Stimulated activated CD8-positive, alpha-beta memory T cell treated with anti-CD3 and anti-CD28 coated beads, Interleukin-12 subunit alpha, Interleukin-12 subunit beta, amount 100 ng/mL, for 4 hours (primary cell): ENCODE data around the gene CDH1.

ENCODE experiments used
- DNase-seq: peaks from one replicate; pipeline ENCODE4 v3.0.0-alpha.2; 2020; ENCODE audit warnings: low read depth

CDH1 gene

DNA sequence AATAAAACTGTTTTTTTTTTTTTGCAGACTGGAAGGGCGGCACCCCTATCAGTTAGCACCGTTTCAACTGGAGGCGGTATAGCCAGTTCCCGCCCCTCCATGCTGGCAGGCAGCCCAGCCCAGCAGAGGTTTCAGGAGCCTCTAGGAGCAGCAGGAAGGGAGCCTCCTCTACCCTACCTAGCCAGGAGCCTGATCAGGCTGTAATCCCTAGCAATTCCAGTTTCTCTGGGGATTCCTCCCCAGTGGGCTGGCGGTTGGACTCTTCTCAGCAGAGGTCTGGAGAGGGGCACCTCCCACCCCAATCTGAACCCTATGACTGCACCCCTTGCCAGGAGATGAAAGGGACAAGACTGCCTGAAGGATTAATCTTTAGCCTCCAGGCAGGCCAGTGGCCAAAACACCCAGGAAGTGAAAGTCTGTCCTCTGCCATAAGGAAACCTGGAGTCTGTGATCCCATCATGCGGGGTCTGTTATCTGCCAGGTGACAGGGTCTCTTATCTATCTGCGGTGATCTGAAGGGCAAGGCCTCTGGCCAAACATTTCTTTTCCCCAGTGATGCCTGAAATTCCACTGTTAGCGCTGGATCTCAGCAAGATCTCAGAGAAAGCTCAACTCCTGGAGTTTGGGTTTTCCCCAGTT, 4.9 kb upstream of the CDH1 start:
- no peak for DNase-seq

DNA sequence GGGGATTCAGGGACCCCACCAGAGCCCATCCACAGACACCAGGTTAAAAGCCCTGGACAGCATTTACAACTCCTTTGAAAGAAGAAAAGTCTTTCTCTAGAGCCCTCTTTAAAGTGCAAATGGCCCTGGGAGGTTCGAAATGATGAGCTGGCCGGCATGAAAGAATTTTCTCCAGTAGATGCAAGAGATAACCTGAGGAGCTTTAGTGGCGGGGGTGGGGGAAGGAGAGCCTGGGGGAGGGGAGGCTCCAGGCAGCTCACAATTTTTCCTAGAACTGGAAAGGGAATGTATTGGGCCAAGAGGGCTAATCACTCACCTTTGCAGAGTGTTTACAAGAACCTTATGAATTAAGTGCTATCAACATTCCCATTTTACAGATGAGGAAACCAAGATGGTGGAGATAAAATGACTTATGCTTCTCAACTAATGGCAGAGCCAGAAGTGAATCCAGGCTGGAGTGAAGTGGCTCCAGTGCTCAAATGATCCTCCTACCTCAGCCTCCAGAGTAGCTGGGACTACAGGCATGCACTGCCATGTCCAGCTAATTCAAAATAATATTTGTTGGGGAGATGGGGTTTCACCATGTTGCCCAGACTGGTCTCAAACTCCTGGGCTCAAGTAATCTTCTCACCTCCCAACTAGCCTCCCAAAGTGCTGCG, 4.2 kb upstream of the CDH1 start:
- DNase-seq, result no peak

GRCh38 chr16:68733570-68733969, 3.5 kb upstream of the CDH1 start:
- DNase-seq, result no peak

DNA sequence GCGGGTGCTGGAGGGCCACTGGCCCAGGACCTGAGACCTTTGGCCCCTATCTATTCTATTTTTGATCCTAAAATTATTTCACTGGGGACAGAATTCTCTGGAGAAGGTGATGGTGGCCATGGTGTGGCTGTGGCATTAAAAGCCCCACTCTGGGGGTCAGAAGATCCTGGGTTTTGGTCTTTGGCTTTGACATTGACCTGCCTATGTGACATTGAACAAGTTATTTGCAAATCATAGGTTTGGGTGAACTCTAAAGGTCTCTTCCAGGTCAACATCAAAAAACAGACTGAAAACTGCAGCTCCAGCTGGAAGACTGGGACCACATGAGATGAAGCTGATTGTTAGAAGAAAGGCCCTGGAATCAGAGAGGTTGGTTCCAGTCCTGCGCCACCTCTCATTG, 2.3 kb upstream of the CDH1 start:
- DNase-seq, result no peak

DNA sequence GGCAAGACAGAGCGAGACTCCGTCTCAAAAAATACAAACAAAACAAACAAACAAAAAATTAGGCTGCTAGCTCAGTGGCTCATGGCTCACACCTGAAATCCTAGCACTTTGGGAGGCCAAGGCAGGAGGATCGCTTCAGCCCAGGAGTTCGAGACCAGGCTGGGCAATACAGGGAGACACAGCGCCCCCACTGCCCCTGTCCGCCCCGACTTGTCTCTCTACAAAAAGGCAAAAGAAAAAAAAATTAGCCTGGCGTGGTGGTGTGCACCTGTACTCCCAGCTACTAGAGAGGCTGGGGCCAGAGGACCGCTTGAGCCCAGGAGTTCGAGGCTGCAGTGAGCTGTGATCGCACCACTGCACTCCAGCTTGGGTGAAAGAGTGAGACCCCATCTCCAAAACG, 531 bp upstream of the CDH1 start:
- DNase-seq, result no peak

- DNase-seq, result no peak
These were observed 888 bp downstream of the CDH1 start for GRCh38 chr16:68737730-68738629.

- DNase-seq, result no peak
These were observed 3.0 kb downstream of the CDH1 start for GRCh38 chr16:68739964-68740627.

DNA sequence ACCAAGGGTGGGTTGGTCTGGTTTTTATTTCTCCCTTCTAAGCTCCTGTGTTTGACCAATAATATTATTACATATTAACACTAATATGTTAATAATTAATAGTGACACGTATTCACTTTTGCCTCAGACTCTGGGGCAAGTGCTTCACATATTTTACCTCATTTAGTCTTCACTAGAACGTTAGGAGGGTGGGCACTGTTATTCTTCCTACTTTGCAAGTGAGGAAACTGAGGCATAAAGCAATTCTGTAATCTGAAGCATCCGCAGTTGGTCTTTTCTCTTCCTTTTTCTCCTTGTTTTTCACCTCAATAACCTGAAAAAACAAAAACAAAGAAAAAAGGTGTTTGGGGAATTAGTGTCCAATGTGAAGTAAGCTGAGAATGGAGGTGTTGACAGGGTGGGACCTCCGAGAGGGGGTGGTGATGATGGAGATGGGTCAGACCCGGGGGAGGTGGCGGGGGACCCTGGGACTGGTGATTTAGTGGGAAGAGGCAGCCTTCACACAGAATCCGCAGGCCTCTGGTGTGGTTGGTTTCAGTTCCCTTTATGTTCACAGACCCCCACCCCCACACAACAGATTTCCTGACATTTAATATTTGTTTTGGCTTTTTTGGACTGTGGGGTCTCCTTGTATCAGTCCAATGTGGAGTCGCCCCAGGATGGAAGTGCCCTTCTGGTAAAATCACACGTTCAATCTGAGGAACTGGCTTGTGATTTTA, 3.7 kb downstream of the CDH1 start:
- no peak for DNase-seq

GRCh38 chr16:68743664-68744063, 6.6 kb downstream of the CDH1 start:
- no peak for DNase-seq

DNA sequence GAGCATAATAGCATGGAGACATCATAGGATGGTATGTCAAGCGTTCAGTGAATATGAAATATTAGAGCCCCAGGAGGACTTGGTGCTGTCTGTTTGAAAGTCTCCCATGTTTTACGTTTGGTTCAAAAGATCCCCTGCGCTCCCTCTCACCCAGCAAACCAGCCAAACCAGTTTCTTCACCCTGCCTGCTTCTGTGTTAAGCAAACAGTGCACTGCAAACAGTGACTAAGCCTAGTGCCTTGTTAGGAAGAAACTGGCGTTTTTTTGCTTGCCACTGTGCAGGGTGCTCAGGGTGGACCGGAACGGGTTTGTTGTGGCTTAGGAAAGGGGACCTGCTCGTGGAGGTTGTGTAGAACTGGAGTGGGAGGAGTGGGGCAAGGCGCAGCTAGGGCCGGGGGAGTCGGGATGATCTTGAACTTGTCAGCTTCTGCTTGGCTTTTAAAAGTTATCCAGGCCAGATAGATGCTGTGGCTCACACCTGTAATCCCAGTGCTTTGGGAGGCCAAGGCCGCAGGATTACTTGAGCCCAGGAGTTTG, 7.7 kb downstream of the CDH1 start:
- no peak for DNase-seq

GRCh38 chr16:68746951-68747350, 9.9 kb downstream of the CDH1 start:
- no peak for DNase-seq

GRCh38 chr16:68749432-68749831, 12.3 kb downstream of the CDH1 start:
- no peak for DNase-seq

GRCh38 chr16:68750193-68750695, 13.2 kb downstream of the CDH1 start:
- no peak for DNase-seq

DNA sequence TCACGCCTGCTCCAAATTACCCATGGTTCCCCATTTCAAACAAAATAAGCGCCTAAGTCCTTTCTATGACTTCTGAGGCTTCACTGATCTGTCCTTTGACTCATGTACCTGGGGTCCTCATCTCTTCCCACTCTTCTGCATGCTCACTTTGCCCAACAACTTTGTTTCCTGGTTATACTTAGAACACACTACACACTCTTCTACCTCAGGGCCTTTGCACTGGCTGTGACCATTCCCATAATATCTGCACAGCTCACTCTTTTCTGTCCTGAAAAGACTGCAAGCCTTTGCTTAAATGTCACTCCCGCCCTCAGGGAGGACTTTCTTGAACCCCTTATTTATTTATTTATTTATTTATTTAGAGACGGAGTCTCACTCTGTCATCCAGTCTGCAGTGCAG, 14.1 kb downstream of the CDH1 start:
- no peak for DNase-seq

DNA sequence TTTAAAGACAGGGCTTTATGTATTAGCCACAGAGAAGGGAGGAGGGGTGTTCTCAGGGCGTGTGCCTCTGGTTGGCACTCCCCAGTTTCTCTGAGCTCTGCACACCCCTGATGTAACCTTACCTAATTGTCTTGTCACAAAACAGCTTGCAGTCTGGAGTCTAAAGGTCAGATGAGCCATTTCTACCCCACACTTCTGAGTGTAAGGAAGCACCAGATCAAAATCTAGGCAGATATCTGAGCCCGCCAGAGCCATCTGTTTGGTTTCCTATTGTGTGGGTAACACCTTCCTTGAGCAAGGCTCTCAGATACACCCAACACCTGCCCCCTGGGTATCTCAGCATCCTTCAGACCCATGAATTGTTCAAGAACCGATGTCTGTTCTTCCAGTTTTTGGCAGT, 15.5 kb downstream of the CDH1 start:
- no peak for DNase-seq

DNA sequence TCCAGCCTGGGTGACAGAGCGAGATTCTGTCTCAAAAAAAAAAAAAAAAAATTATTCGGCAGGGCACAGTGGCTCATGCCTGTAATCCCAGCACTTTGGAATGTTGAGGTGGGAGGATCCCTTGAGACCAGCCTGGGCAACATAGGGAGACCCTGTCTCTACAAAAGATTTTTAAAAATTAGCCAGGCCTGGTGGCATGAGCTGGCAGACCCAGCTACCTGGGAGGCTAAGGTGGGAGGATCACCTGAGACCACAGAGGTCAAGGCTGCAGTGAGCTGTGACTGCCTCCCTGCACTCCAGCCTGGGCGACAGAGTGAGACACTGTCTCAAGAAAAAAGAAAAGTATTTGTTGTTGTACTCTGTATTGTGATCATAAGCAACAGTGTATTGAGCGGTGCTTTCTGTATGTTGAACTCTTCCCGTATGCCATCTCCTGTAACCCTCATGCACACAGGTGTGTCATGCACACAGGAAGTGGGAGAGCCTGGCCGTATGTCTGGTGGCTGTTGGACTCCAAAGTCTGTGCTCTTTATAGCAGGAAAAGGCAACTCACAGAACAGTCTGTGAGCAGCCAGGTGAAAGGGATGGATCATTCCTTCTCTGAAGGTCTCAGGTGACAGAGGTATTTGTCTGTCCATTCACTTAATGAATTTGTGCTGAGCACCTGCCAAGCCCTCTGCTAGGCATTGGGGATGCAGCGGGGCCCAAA, 17.1 kb downstream of the CDH1 start:
- DNase-seq, result no peak

- no peak for DNase-seq
These were observed 19.3 kb downstream of the CDH1 start for GRCh38 chr16:68756239-68756915.

DNA sequence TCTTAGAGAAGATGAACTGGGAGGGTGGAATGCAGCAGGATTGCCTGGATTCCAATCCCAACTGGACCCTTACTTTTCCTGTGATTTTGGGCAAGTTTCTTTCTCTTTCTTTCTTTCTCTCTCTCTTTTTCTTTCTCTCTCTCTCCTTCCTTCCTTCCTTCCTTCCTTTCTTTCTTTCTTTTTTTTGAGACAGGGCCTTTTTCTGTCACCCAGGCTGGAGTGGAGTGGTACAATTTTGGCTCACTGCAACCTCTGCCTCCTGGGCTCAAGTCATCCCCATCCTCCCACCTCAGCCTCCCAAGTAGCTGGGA, 20.5 kb downstream of the CDH1 start:
- DNase-seq, result no peak

- DNase-seq, result no peak
These were observed 22.0 kb downstream of the CDH1 start for GRCh38 chr16:68759062-68759461.

DNA sequence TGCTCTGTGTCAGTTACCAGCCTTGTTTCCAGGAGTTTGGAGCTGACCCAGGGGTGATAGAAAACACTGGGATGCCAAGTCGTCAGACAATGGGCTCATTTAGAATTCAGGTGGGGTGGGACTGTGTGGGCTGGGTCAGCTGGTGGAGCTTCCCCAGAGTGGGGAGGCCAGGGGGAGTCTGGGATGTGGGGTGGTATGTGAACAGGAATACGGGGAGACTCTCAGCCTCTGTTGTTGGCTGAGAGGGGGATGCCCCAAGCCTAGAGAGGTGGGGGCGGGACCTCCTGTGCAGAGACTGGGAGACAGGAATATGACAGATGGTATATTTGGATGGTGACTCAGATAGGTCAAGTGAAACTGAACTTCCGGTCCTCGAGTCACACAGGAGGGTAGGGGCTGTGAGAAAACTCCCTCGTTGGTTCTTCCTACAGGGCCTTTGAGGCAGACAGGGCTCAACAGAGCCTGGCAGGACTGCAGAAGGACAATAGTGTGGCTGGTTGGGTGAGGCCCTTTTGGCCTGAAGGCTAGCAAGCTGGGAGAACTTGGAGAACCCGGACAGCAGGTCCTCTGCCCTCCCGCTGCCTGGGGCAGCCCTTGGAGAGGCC, 23.7 kb downstream of the CDH1 start:
- no peak for DNase-seq
